Stimulated activated CD4-positive, alpha-beta T cell treated with anti-CD3 and anti-CD28 coated beads, Interleukin-1b, Interleukin-23, amount 100 ng/mL, for 24 hours (primary cell): Measurements from ENCODE around the gene GAGE10.

Experiments
- DNase-seq, 4 experiments: peaks; one replicate each; pipeline ENCODE4 v3.0.0-alpha.2; 2020; ENCODE audit warnings: low read depth in 4 of 4, low spot score in 1 of 4

GAGE10 gene

DNA sequence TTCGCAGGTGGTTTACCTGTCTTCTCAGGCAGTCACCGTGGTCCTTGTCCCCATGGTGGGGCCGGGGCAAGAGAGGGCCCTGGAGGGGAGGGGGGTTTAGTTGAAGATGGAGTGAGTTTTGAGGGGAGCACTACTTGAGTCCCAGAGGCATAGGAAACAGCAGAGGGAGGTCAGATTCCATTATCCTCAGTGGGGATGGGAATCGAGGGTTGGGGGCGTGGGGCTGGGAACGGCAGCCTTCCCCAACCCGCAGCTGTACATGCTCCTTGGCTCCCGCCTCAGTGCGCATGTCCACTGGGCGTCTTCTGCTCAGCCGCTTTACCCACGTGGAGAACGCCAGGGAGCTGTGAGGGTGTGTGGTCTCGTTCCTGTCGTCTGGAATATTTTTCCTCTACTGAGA, at the start of gene GAGE10:
TSS of gene GAGE10 (plus strand) at position 301 of the 400 bp plus-strand sequence. CDS start 1,214 bp downstream, outside the sequence.
- no peak for DNase-seq

- DNase-seq, result no peak
Measured at GRCh38 chrX:49254639-49255038, 48.8 kb upstream of the GAGE10 start.

GRCh38 chrX:49256268-49256995, 47.0 kb upstream of the GAGE10 start:
- no peak for DNase-seq

- DNase-seq, result no peak
Measured at GRCh38 chrX:49257074-49257790, 46.2 kb upstream of the GAGE10 start.

GRCh38 chrX:49257846-49258748, 45.3 kb upstream of the GAGE10 start:
- DNase-seq, result no peak

GRCh38 chrX:49258749-49259124, 44.7 kb upstream of the GAGE10 start:
- no peak for DNase-seq

- DNase-seq, result no peak
Measured at GRCh38 chrX:49260221-49260985, 43.0 kb upstream of the GAGE10 start.

- no peak for DNase-seq
Measured at GRCh38 chrX:49262603-49263002, 40.8 kb upstream of the GAGE10 start.

DNA sequence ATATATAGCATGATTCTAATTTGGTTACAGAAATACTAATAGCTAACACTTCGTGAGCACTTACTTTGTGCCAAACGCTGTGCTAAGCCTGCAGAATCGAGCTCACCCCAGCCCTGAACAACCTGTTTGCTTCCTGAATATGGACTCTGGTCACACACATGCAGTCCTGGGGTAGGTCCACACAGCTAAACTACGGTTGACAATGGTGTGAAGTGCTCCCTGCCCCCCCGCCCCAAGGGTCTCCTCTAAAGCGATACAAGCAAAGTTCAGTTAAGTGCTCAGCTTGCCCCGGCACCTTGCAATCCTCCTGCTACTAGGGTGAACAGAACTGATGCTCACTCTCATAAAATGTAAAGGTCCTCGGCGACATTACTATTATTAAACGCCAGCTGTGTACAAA, 39.8 kb upstream of the GAGE10 start:
- no peak for DNase-seq

DNA sequence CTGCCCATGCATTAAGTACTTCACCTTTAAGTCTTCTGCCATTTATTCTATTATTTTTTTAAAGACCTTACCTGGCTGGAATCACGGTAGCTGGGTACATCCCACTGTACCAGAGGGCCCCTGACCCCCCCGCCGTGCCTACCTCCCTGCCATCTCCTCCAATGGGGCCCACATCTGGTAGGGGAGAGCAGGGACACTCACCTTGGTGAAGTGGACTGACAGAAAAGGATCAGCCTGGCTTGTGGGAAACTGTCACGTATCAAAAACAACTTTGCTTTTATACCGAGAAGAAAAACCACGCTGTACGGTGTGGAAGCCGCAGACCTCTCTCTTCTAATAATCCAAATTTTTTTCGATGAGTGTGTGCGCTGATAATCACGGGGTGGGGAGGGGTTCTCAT, 39.0 kb upstream of the GAGE10 start, which contains the start of gene FOXP3:
TSS of gene FOXP3 (minus strand) at position 251 of the 400 bp plus-strand sequence. CDS start 6,205 bp downstream, outside the sequence.
- no peak for DNase-seq

- DNase-seq, result no peak
Measured at GRCh38 chrX:49266523-49267445, 36.7 kb upstream of the GAGE10 start.

GRCh38 chrX:49268702-49269009, 34.8 kb upstream of the GAGE10 start:
- no peak for DNase-seq

- DNase-seq, result peak; percentile 78 to 90 (median 86)
Measured at GRCh38 chrX:49269010-49269766, 34.3 kb upstream of the GAGE10 start.

DNA sequence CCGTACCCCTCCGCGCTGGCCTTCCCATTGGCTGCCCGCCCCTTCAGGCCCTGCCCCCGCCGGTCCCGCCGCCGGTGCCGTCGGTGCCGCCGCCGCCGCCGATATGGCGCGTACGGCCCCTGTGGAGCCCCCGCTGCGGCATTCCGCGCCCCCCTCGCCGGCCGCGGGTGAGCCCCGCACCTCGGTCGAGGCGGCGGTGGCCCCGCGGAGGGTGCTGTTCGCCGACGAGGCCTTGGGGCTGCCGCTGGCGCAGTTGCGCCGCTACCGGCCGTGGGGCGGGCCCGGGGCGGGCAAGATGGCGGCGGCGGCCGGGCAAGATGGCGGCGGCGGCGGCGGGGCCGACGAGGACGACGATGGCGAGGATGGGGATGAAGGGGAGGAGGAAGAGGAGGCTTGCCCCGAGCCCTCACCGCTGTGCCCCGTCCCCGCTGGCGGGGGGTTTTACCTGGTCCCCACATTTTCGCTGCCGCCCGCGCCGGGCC, 33.6 kb upstream of the GAGE10 start, which contains the start of gene PPP1R3F:
TSS of gene PPP1R3F (plus strand) at position 27 of the 482 bp plus-strand sequence. CDS start at position 104, 77 bp downstream.
- no peak for DNase-seq

DNA sequence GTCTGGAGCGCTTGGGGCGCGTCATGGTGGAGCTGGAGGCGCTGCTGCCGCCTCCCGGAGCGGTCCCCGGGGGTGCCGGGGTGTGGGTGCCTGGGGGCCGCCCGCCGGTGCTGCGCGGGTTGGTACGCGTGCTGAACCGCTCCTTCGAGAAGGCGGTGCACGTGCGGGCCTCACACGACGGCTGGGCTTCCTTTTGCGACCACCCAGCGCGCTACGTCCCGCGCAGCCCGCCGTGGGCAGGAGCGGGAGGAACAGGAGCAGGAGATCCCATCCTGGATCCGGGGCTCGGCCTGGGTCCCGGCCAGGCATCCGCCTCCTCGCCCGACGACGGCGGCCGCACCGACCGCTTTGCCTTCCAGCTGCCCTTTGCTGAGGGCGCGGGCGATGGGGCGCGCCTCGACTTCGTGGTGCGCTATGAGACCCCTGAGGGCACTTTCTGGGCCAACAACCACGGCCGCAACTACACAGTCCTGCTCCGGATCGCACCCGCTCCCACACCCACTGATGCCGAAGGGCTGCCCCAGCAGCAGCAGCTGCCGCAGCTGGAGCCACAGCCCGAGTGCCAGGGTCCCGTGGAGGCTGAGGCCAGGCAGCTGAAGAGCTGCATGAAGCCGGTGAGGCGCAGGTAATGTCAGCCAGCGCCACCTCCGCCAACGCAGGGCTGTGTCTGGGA, 33.1 kb upstream of the GAGE10 start:
- no peak for DNase-seq

DNA sequence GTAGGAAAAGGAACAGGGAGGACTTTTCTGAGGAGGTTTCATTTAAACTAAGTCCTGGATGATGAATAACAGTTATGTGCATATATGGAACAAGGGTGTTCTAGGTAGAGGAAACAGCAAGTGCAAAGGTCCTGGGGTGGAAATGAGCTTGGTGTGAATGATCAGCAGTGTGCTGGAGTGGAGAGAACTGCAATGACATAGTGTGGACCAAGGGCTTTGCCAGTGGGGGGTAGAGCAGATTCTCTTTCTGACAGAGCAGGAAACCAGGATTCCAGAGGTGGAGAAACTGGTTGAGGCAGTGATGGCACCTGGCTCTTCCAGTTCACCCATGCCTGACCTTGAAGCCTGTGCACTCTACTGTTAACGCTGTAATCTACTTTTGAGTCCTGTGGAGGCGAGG, 32.1 kb upstream of the GAGE10 start:
- no peak for DNase-seq

GRCh38 chrX:49272421-49272820, 31.0 kb upstream of the GAGE10 start:
- no peak for DNase-seq

DNA sequence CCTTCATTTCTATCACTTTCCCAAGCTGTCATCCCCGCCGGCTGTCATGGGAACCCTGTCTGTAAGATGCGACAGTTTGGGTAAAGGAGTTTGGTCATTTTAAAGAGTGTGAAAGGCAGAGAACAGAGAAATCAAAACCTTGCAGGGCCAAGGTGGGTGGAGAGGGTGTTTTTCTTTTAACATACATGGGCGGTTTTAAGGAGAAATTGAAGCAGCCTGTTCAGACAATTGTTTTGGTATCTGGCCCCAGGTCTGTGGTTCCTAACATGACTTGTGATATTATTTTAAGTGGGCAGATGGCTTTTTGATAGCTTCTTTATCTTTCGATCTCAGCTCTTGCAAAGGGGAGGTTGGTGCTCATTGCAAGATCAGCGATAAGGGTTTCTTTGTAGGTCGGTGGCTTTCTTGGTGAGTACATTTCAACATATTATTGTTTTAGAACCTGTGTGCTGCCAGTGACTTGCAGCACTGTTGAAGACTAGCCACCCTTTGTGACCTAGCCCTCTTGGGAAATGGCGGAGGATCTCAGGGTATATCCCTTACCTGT, 30.2 kb upstream of the GAGE10 start:
- no peak for DNase-seq
